Testis (tissue), 2 donors: Measurements from ENCODE around the gene XXYLT1.

Experiments
- CTCF ChIP-seq, 3 experiments: fragments of 450-650 bp in 2 of 3; fragments of 200-600 bp in 1 of 3; sonication (generic) in 1 of 3; IDR thresholded peaks; one replicate each; pipeline ENCODE4 v1.5.1; 2016 to 2019; ENCODE audit warnings: antibody characterized with exemption in 3 of 3, mild to moderate bottlenecking in 2 of 3, moderate library complexity in 1 of 3
- POLR2A ChIP-seq: fragments of 450-650 bp; IDR thresholded peaks from one replicate; pipeline ENCODE4 v1.6.1; 2017; ENCODE audit warnings: antibody characterized with exemption, mild to moderate bottlenecking, moderate library complexity

- no peak for TF ChIP-seq POLR2A
- peak; percentile 68 to 100 (median 94) for TF ChIP-seq CTCF (IDR thresholded peaks at IDR 0.05)
These were observed 11.3 kb downstream of the XXYLT1 start for GRCh38 chr3:195259475-195260279.
